ENCODE results near the gene MLLT10.

MLLT10 gene

GRCh38 chr10:21501091-21501490 lies 32.9 kb upstream of the MLLT10 start:
- no peak for DNase-seq (ENCODE audit: low read depth in 2 of 2)

DNA sequence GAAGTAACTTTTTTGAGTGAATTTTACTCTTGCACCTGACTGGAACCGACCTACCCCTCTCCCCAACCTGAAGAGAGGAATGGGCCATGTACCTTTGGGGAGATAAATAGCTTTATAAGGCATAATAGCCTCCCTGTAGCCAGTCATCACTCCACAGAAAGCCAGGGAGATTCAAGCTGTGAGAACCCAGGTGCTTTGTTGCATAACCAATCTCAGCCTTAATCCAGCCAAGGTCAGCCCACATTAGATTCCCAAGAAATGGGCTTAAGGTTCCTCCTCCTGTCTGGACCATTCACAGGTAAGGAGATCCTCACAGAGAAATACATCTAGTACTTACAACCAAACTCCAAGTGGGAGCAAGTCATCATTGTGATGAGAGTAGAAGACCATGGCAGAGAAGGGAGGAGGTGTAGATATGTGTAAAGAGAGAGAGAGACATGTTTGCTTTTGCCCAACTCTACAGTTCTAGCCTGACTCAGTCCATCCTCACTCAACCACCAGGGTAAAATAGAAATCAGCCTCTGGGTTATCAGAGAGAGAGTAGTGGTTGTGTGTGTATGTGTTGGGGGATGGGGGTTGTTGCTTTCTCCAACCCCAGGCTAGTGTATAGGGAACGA lies 32.2 kb upstream of the MLLT10 start:
- DNase-seq (ENCODE audit: low read depth in 2 of 2), result no peak

GRCh38 chr10:21502348-21502740 lies 31.7 kb upstream of the MLLT10 start:
- DNase-seq (ENCODE audit: low read depth in 2 of 2), result no peak

DNA sequence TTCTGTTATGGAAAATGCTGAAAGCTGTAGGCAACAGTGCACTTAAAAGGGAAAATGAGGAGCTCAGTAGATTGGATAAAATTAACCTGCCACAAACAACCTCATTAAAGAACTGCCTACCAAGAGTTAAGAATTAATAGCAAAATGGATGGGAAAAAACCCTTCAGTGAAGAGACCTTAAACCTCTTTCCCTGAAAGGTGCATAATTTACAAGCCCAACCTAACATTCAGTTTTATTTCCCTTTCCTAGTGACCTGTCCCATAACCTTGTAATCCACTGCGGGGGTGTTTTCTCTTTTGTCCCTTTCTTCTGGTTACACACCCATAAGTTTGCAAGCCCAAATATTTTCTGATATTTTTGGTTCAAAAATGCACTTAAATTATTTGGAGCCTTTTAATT lies 30.5 kb upstream of the MLLT10 start:
- no peak for DNase-seq (ENCODE audit: low read depth in 2 of 2)

GRCh38 chr10:21505711-21506278 lies 28.2 kb upstream of the MLLT10 start:
- DNase-seq (ENCODE audit: low read depth in 2 of 2), result no peak

GRCh38 chr10:21506351-21506750 lies 27.7 kb upstream of the MLLT10 start:
- no peak for DNase-seq (ENCODE audit: low read depth in 2 of 2)

DNA sequence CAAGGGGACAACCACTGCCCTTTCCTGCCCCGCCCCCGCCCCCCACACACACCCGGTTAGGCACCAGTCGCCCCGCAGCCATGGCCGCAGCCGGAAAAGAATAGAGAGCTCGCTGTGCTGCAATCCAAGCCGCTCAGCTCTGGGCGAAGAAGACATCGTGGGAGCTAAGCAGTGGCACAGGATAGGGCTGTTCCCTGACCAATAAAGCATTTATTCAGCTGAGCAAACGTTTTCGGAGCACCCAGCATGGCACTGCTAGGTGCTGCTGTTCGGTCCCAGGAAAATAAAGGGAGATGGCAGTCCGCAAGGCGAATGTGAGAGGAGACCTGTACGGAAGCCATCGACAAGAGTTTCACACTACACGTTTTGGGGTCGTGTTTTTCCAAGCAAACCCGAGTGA lies 26.9 kb upstream of the MLLT10 start:
- DNase-seq (ENCODE audit: low read depth in 2 of 2), result no peak

GRCh38 chr10:21508706-21509331 lies 25.2 kb upstream of the MLLT10 start:
- DNase-seq (ENCODE audit: low read depth in 2 of 2), result no peak

DNA sequence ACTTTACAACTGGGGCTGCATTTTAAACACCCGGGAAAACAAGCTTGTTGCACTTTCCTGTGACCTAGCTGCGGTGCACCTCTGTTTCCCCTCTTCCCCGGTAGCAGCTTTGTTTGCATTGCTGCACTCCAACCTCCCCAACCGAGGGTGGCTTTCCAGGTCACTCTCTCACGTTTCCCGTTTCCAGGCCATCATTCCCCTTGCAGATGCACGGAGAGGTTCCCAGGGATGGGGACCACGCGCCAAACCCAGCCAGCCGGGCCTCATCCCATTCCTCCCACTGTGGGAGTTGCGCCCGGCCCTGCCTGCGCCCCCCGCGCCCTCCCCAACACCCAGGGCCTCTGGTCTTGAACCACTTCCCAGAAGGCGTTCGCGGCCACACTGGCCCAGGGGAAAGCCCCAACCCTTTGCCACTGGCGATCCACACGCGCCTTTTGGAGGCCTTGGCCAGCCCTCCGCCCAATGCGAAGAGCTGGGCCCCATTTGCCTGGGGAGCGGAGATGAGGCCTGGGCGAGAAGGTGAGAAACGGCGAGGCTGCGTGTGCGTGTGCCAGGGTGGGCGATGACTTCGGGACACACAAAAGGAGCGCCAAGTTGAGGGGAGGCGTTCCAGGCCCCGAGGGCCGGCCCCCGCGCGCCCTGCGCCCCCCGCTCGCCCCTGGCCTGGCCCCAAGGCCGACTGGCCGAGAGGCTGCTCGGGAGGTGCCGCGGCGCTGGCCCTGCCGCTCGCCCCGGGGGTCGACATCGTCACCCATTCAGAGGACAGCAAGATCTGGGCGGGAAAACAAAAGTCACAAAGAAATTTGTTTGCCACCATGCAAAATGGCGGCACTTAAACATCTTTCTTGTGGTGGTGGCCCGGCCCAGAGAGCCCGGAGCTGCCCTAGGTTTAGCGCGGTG lies 24.4 kb upstream of the MLLT10 start:
- DNase-seq (ENCODE audit: low read depth in 2 of 2), result no peak

- no peak for DNase-seq (ENCODE audit: low read depth in 2 of 2)
These were observed 23.6 kb upstream of the MLLT10 start for GRCh38 chr10:21510241-21511094.

- no peak for DNase-seq (ENCODE audit: low read depth in 2 of 2)
These were observed 22.9 kb upstream of the MLLT10 start for GRCh38 chr10:21511095-21511570.

GRCh38 chr10:21511946-21512572 lies 22.0 kb upstream of the MLLT10 start:
- DNase-seq (ENCODE audit: low read depth in 2 of 2), result no peak

DNA sequence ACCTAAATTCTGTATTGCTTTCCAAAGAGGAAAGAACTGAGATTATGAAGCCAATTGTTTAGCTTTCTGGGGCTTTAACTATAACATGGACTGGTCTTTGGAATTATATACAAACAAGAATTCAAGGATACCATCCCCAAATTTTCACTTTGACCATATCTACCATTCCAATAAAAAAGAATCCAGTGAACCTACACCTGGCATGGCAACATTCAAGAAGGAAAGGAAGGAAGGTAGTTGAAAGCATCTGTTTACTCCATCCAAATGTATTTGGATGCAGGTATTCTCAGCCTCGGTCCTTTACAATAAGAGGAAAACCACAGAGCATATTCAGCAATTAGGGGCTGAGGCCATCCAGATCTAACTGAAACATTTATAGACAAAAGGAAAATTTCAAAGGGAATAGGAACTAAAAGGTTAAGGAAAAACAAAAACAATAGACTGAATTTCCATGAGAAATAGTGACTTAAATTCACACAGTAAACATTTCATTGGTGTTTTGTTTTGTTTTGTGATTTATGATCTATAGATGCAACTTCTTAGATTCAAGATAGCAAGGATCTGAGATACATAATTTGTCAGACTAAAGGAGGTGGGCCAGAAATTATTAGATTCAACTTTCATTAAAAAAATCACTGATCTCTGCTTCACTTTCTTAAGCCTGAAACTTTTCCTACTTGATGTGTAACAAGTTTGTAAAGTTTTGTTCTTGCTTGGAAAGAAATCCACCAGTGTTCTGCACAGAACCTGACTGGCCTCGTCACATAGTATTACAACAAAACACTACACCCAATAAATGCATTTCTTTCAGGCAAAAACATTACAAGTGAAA lies 21.2 kb upstream of the MLLT10 start:
- no peak for DNase-seq (ENCODE audit: low read depth in 2 of 2)

DNA sequence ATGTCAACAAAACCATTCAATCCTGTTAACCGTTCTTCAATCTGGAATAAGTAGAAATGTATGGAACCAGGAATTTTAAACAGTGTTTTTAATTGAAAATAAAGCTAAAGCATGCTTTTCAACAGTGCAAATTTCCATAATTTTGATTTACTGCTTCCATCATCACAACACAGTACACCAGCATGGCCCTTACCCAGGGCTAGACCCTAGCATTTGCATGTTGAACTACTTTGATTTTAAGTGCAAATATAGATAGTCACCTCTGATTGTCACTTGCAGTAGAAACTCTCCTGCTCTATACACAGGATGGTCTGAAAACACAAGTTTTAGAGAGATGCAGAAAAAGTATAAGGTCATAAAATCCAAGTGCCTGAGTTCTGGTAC lies 20.6 kb upstream of the MLLT10 start:
- DNase-seq (ENCODE audit: low read depth in 2 of 2), result no peak

GRCh38 chr10:21514129-21514817 lies 19.8 kb upstream of the MLLT10 start:
- DNase-seq (ENCODE audit: low read depth in 2 of 2), result no peak

- no peak for DNase-seq (ENCODE audit: low read depth in 2 of 2)
These were observed 19.1 kb upstream of the MLLT10 start for GRCh38 chr10:21514818-21515351.

DNA sequence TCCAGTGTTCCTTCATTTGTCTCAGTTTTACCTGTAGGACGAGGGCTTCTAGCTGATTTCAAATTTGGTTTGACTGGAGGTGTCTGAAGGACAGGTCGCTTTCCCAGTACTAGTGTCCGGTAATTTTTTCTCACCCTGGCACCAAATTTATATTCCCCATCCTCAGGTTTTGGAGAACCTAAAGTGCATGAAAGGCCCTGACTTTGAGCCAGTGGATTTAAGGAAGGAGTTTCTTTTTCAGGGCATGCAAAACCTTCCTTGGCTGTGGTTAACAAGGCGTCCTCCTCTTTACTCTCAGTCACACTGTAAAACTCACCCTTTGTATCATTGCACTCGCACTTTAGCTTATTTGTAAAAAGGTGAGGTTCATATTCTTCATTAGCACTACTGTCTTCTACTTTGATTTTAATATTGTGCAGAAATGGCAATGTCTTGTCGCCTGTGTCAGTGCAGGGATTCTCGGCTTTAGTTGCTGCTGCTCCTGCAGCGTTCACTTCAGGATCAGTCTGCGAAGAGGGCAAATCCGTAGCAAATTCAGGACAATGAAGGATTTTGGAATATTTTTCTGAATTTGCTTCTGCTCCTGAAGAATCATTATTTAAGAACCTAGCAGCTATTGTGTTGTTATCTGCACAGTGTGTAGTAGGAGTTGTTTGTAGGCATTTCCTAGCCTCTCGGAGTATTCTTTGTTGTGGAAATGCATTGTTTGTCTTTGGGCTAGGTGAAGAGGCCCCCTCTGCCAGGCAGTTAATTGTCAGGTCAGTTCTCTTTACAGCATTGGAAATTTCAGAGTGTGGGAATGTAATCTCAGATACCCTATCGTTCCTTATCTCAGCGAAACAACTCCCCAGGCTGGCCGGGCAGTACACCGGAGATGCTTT lies 18.4 kb upstream of the MLLT10 start:
- no peak for DNase-seq (ENCODE audit: low read depth in 2 of 2)
